ENCODE results near the gene ZSCAN20. TPM values are rescaled to one million over a fixed set of nuclear protein-coding genes. Genes with fewer than 3 reads are reported as not detected.

Gene ZSCAN20
- total RNA-seq, 1 donor = 6.2 TPM

DNA sequence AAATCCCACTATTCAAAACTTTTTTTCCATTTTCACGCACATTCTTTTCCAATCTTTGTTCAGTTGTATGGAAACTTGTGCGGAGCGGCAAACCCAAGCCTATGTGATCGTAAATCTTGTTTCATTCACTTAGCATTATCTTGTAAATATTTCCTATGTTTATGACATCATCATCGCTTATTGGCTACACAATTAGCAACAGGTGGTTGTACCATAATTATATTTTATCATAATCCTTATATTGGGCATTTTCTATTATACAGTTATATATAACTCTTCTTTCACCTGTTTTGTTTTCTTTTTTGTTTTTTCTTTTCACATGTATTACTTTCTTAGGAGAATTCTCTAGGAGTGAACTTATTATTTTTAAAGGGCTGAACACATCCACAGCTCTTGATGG lies 65.4 kb downstream of the ZSCAN20 start:
- no peak for DNase-seq (ENCODE audit: low read depth)
- no peak overlapping the region for H3K4me3 ChIP-seq (ENCODE audit: low read depth, low read length)
- TF ChIP-seq CTCF (IDR thresholded peaks at IDR 0.05; ENCODE audit: insufficient read depth, low read length) = no peak

DNA sequence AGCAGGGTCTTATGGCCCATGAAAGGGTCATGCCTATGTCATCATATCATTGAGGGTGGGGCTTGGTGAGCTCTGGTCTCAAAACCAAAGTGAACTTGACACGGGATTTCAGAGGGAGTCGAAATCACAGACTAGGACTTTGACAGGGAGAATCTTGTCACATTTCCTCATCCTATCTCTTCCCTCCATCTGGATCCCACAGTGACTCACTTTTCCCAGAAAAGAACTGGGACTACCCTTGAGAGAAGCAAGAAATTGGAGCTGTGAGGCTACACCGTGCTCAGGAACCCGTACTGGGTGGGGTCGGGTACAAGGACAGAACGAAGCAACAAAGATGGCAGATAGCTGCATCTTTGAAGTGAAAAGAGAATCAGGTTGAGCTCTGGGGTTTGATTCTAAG lies 69.5 kb downstream of the ZSCAN20 start:
- H3K4me3 ChIP-seq (ENCODE audit: low read depth, low read length) = no peak overlapping the region
- DNase-seq (ENCODE audit: low read depth) = no peak
- TF ChIP-seq CTCF (IDR thresholded peaks at IDR 0.05; ENCODE audit: insufficient read depth, low read length) = no peak

Other genes with a start within 250 kb of the ZSCAN20 start
- gene ZNF362, start 216.2 kb upstream of the ZSCAN20 start, total RNA-seq (ENCODE audit: low replicate concordance) = 12.3 and 14.5 TPM in 2 replicates
- not detected in 2 replicates for gene A3GALT2, start 151.5 kb upstream of the ZSCAN20 start, total RNA-seq (ENCODE audit: low replicate concordance)
- 30.3 and 50.5 TPM in 2 replicates for gene PHC2, start 41.5 kb upstream of the ZSCAN20 start, total RNA-seq (ENCODE audit: low replicate concordance)